HG02763 (cell line): ENCODE measurements around the gene FGF4.

ENCODE experiments used
- ATAC-seq: cut with Tn5 transposase; IDR thresholded peaks from one replicate; pipeline ENCODE4 v1.9.1; 2021; ENCODE audit warnings: mild to moderate bottlenecking, moderate library complexity; ENCODE audit not compliant: unreplicated experiment

The FGF4 gene

GRCh38 chr11:69808667-69809086 is 33.5 kb upstream of the FGF4 start:
- ATAC-seq, result no peak

GRCh38 chr11:69807106-69807815 is 32.1 kb upstream of the FGF4 start:
- no peak for ATAC-seq

DNA sequence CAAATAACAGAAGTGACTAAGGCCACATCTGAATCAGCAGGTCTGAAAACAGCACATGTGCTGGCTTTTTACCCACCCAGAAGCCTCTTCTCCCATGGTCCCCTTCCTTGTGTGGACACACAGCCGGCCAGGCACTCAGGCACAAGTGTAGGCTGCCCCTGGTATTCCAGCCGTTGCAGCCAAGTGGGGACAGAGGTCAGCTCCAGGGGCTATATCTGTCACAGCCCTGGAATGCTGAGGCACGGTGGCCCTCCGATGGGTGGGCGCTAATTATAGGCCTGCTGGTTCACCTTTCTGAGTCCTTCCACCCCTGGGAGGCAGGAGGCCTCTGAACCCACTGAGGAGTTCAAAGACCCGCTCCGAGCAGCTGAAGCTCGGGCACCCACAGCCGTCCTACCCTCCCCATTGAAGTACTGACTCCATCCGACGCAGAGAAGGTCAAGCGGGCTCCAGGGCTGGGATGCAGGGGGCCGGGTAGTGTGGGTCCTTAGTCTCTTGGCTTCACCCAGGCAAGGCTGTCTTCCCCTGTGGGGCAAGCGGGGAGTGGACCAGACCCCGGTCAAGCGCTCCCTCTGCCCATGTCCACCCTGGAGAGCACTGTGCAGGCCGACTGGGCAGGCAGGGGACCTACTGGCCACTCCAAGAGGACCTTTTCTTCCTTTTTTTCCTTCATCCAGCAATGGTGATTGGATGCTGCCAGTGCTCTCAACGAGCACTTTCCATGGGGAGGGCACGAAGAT is 29.8 kb upstream of the FGF4 start:
- no peak for ATAC-seq

DNA sequence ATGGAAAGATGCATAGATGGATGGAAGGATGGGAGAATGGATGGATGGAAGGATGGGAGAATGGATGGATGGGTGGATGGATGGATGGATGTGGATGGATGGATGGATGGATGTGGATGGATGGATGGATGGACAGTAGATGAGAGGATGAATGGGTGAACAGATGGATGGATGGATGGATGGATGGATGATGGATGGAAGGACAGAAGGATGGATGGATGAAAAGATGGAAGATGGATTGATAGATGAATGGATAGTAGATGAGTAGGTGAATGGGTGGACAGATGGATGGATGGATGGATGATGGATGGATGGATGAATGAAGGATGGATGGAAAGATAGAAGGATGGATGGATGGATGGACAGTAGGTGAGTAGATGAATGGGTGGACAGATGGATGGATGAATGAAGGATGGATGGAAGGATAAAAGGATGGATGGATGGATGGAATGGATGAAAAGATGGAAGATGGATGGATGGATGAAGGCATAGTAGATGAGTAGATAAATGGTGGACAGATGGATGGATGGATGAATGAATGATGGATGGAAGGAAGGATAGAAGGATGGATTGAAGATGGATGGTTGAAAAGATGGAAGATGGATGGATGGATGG is 28.6 kb upstream of the FGF4 start:
- ATAC-seq, result no peak

DNA sequence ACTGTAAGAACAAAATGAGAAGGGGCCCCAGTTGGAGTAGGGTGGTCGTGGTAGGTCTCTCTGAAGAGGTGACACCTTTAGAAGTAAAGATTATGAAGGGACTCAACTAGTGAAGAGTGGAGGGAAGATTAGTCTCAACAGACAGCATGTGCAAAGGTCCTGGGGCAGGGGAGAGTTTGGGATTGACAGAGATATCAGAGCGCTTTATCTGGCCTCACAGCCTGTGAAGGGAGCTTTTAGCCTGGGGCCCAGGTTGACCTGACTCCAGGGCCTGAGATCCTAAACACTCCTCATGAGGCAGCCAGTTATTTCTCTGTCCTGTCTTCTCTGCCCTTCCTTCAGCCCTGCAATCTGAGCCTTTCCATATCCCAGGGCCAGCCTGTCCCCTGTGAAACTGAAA is 27.9 kb upstream of the FGF4 start:
- no peak for ATAC-seq

GRCh38 chr11:69802590-69802989 is 27.4 kb upstream of the FGF4 start:
- ATAC-seq, result no peak

GRCh38 chr11:69801513-69802335 is 26.6 kb upstream of the FGF4 start:
- ATAC-seq, result no peak

DNA sequence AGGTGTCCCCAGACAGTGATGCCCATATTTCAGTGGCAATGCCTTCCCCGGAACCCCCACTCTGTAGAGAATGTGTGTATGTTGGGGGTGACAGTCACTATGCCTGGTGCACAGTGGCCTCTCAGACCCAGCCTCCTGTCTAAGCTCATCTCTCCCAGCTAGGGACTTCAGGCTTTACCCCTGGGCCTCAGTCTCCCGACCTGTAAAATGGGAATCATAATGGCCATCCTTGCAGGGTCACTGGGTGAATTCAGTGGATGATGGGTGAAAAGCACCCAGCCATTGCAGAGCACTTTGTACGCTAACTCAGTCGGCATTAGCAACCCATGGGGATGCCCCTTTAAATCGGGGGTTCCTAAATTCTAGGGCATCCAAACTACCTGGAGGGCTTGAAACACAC is 25.1 kb upstream of the FGF4 start:
- ATAC-seq, result no peak

DNA sequence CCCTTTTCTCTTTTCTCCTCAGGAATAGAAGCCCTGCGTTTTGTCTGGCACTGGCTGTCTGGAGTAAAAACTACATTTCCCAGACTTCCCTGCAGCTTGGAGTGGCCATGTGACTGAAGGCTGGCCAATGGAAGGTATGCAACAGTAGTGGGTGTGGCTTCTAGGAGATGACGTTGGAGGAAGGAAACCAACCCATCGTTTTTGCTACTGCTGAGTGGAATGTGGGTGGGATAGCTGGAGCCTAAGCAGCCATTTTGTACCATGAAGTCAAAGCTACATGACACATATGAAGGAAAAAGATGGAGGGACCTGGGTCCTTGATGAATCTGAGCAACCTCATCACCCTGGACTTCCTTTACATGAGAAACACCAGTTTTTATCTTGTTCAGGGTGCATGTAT is 24.4 kb upstream of the FGF4 start:
- no peak for ATAC-seq

DNA sequence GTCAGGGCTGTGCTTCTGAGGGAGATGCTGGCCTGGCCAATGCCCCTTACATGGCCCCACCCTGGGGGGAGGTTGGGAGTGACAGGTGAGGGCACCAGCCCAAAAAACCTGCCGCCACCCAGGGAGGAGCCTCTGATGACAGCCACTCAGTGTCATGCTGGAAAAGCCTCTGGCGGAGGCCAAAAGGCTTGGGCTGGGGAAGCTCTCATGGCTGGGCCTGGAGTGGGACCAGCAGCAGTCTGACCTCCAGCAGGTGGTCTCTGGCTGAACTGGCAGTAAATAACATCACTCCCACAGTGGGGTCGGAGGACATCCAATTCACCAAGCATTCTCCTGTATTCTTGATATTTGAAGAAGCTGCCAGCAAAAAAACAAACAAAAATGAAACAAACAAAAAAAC is 24.0 kb upstream of the FGF4 start:
- ATAC-seq, result no peak

DNA sequence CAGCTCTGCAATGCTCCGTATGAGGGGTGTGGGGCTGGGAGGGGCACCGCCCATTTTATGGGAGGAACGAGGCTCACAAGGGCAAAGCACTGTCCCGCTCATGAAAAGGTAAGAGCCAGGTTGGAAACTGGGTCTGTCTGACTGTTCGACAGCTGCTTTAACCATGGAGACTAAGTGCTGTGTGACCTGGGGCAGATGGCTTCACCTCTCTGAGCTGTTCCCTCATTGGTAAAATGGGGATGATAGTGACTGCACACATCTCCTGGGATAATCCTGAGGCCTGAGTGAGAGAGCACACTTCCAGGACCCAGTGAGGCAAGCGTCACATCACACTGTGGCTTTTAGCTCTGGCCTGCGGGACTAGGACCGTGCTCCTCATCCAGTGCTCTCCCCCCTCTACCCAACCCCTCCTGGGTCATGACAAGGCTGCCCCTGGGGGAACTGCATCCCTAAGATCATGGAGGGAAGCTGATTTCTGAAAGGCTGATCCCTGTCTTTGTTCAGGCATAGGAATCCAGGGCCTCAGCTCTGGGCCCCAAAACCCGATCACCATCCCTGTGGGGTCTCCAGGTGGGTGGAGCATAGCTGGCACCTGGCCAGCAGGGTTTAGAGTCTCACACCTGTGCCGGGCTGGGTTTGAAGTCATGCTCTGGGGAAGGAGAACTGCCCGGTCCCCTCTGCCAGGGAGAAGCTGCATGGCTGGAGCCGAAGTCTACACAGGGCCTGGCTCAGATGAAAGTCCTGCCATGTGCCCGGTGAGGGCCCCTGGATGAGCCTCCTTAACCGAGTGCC is 22.8 kb upstream of the FGF4 start:
- ATAC-seq, result no peak

DNA sequence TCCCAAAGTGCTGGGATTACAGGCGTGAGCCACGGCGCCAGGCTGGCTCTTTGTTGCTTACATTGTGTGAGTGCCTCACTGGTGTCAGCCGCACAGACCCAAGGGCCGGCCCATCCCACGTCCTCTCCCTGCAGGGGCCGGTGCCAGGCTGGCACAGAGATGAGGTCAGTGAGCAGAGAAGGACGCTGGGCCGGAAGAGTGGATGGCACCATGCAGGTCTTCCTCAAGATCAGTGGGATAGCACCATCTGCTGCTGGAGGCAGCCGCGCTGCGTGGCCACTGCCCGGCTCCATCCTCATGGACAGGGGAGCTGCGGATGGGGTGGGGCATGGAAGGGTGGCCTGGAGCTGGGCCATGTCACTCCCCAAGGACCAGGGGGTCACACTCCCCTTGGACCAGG is 22.0 kb upstream of the FGF4 start:
- ATAC-seq, result no peak

DNA sequence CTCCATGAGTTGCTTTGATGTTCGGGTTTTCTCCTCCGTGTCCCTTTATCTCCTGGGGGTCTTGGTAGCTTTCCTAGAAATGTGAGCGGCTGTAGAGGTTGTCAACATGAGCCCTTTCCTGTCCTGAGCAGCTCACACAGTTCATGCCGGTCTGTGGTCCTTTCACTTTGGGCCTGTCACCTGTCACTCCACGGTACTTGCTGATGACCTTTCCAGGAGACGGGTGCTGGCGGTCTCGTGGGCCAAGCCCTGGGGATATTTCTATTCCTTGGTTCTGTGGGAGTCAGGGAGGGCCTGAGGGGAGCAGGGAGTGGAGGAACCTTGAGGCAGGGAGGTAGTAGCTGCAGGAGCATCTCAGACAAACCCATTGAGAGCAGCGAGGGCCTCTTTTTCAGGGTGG is 20.9 kb upstream of the FGF4 start:
- no peak for ATAC-seq

GRCh38 chr11:69791276-69792180 is 16.4 kb upstream of the FGF4 start:
- ATAC-seq, result no peak

DNA sequence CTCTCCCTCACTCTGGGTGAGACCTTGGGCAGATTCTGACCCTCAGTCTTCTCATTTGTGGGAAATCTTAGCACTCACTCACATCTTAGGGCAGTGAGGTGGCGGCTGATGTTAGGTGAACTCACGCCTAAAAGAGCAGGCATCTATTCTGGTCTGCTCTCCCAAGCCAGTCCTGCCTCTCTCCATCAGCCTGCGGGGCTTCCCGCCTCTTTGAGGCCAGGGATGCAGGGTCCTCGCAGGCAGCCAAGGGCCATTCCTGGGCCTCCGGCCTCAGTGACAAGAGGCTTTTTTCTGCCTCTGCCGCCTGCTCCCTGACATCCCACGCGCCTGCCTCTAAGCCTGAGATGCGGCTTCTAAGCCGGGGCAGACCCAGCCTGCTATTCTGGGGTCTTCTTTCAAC is 13.8 kb upstream of the FGF4 start:
- no peak for ATAC-seq

GRCh38 chr11:69787906-69788305 is 12.8 kb upstream of the FGF4 start:
- no peak for ATAC-seq

- ATAC-seq, result no peak
Observed at GRCh38 chr11:69787457-69787856, 12.3 kb upstream of the FGF4 start.

- no peak for ATAC-seq
Observed at GRCh38 chr11:69781241-69781640, 6.1 kb upstream of the FGF4 start.

DNA sequence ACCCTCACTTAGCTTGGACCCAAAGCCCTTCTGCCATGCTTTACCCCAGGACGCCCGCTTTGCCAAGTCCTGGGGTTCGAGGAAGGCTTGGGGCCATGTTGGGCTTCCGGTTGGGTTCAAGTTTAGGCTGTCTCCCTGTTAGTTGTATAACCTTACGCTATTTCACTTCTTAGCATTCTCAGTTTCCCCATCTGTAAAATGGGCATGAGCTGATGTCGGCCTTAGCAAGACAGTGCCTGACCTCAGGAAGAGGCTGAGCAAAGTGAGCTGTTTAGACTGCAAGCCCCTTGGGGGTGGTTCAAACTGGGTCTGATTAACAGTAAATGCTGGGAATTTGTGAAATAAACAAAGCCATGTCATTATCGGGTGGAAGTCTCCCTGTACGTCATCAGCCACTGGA is 3.2 kb upstream of the FGF4 start:
- no peak for ATAC-seq
